SK-N-SH (cell line): Measurements from ENCODE around the gene IGF2. TPM values are rescaled to one million over a fixed set of nuclear protein-coding genes. Genes with fewer than 3 reads are reported as not detected.

ENCODE experiments used
- CTCF ChIA-PET: fragments of 300-600, 350-600 bp; formaldehyde crosslinking; extraction: SDS; loops from one replicate; lab custom pipeline; 2021; lab: Yijun Ruan, JAX
- POLR2A ChIA-PET: fragments of 350-600 bp; sonication (Branson Sonifier 250); formaldehyde crosslinking; extraction: SDS; loops from one replicate; lab custom pipeline; 2020; ENCODE audit warnings: antibody characterized with exemption, inconsistent platforms; lab: Yijun Ruan, JAX
- DNase-seq: peaks from one replicate; pipeline ENCODE4 v3.0.0; 2012
- H2AFZ ChIP-seq: fragments of 200-600 bp; sonication (generic); 2 replicates; pipeline ENCODE4 v1.8.1; 2016; ENCODE audit warnings: antibody characterized with exemption, mild to moderate bottlenecking, low read depth
- H3F3A ChIP-seq: fragments of 200-600 bp; sonication (generic); replicated peaks from 2 replicates; pipeline ENCODE3; 2016; ENCODE audit warnings: antibody characterized with exemption, mild to moderate bottlenecking; ENCODE audit not compliant: insufficient read depth
- H3K27ac ChIP-seq, 2 experiments: fragments of 200-500 bp in 1 of 2; fragments of 200-600 bp in 1 of 2; sonication (Bioruptor generic) in 1 of 2; sonication (generic), shearing (Covaris generic) in 1 of 2; 2 replicates each; pipeline versions ENCODE4 v1.5.1 to v1.6.1; 2014 to 2016; ENCODE audit warnings: low read depth in 2 of 2, inconsistent platforms in 1 of 2, low read length in 1 of 2, mild to moderate bottlenecking in 1 of 2, mixed read lengths in 1 of 2
- H3K27me3 ChIP-seq: fragments of 200-600 bp; sonication (generic), shearing (Covaris generic); 2 replicates; pipeline ENCODE4 v1.6.1; 2016; ENCODE audit warnings: mixed run types; ENCODE audit not compliant: insufficient read depth
- H3K36me3 ChIP-seq, 2 experiments: fragments of 200-500 bp in 1 of 2; fragments of 200-600 bp in 1 of 2; sonication (Bioruptor generic) in 1 of 2; sonication (generic) in 1 of 2; replicated peaks in 1 of 2; 2 replicates each; pipeline versions ENCODE3 to v1.5.1; 2014 to 2016; ENCODE audit warnings: low read length in 1 of 2, mild to moderate bottlenecking in 1 of 2; ENCODE audit not compliant: insufficient read depth in 2 of 2, control insufficient read depth in 1 of 2
- H3K4me1 ChIP-seq, 2 experiments: fragments of 200-500 bp in 1 of 2; fragments of 200-600 bp in 1 of 2; sonication (Bioruptor generic) in 1 of 2; sonication (generic), shearing (Covaris generic) in 1 of 2; 2 replicates each; pipeline versions ENCODE4 v1.5.1 to v1.6.1; 2014 to 2016; ENCODE audit warnings: low read depth in 1 of 2, low read length in 1 of 2, mixed run types in 1 of 2; ENCODE audit not compliant: insufficient read depth in 2 of 2, control insufficient read depth in 1 of 2
- H3K4me2 ChIP-seq: fragments of 200-600 bp; sonication (generic), shearing (Covaris generic); 2 replicates; pipeline ENCODE4 v1.6.1; 2017; ENCODE audit warnings: mixed run types
- H3K4me3 ChIP-seq, 2 experiments: fragments of 200-500 bp in 1 of 2; fragments of 200-600 bp in 1 of 2; sonication (Bioruptor generic) in 1 of 2; sonication (generic), shearing (Covaris generic) in 1 of 2; 2 replicates each; pipeline versions ENCODE4 v1.5.1 to v1.8.1; 2014 to 2016; ENCODE audit warnings: low read depth in 2 of 2, inconsistent platforms in 1 of 2, low read length in 1 of 2, mild to moderate bottlenecking in 1 of 2, mixed read lengths in 1 of 2, moderate library complexity in 1 of 2
- H3K79me2 ChIP-seq: fragments of 200-600 bp; sonication (generic); 2 replicates; pipeline ENCODE4 v1.8.1; 2017; ENCODE audit warnings: mild to moderate bottlenecking; ENCODE audit not compliant: insufficient read depth
- H3K9ac ChIP-seq: fragments of 200-600 bp; sonication (generic); 2 replicates; pipeline ENCODE4 v1.6.1; 2017; ENCODE audit warnings: mixed run types
- H3K9me2 ChIP-seq: fragments of 200-600 bp; sonication (generic); 2 replicates; pipeline ENCODE4 v1.6.1; 2017; ENCODE audit warnings: mixed run types
- H3K9me3 ChIP-seq: fragments of 200-600 bp; sonication (generic); 2 replicates; pipeline ENCODE4 v1.6.1; 2017; ENCODE audit warnings: mixed run types, mild to moderate bottlenecking, moderate library complexity
- H4K20me1 ChIP-seq: fragments of 200-600 bp; sonication (generic); 2 replicates; pipeline ENCODE4 v1.6.1; 2017; ENCODE audit warnings: mild to moderate bottlenecking, mixed run types; ENCODE audit not compliant: insufficient read depth
- ELF1 ChIP-seq: IDR thresholded peaks from 2 replicates; pipeline ENCODE4 v1.4.0; 2012
- EZH2phosphoT487 ChIP-seq: fragments of 200-600 bp; sonication (generic); IDR thresholded peaks from 2 replicates; pipeline ENCODE4 v1.6.1; 2017; ENCODE audit warnings: low read depth, mixed run types, mild to moderate bottlenecking, antibody characterized with exemption, moderate library complexity, borderline replicate concordance
- FOSL2 ChIP-seq: IDR thresholded peaks from 2 replicates; pipeline ENCODE4 v1.4.0; 2012; ENCODE audit warnings: low read depth, mild to moderate bottlenecking, moderate library complexity, borderline replicate concordance
- MAX ChIP-seq: IDR thresholded peaks from 2 replicates; pipeline ENCODE4 v1.4.0; 2012; ENCODE audit warnings: low read depth
- MEF2A ChIP-seq: IDR thresholded peaks from 2 replicates; pipeline ENCODE4 v1.4.0; 2012; ENCODE audit warnings: low read depth, borderline replicate concordance
- MXI1 ChIP-seq: IDR thresholded peaks from 2 replicates; pipeline ENCODE4 v1.6.1; 2012; ENCODE audit warnings: mild to moderate bottlenecking, low read depth, low read length, improper control_type of control experiment
- NFIC ChIP-seq: IDR thresholded peaks from 2 replicates; pipeline ENCODE4 v1.4.0; 2012; ENCODE audit warnings: borderline replicate concordance
- REST ChIP-seq: IDR thresholded peaks from 2 replicates; pipeline ENCODE4 v1.6.1; 2012; ENCODE audit warnings: mild to moderate bottlenecking, low read depth, low read length, moderate library complexity
- SMC3 ChIP-seq: IDR thresholded peaks from 2 replicates; pipeline ENCODE4 v1.6.1; 2012; ENCODE audit warnings: low read depth, low read length, improper control_type of control experiment
- TAF1 ChIP-seq: IDR thresholded peaks from 2 replicates; pipeline ENCODE4 v1.6.1; 2012; ENCODE audit warnings: low read depth, mild to moderate bottlenecking, low read length, moderate library complexity, borderline replicate concordance
- WGBS: methylation state at CpG from one replicate; pipeline ENCODE4 v1.1.6; 2017; ENCODE audit warnings: low lambda C conversion rate; 5-methylcytosine and 5-hydroxymethylcytosine counted together
- polyA plus RNA-seq, 3 experiments: library from polyadenylated mRNA; depleted of rRNA; stranded (reverse); fragments of >200 nt; gene quantifications; 2 replicates each; pipeline ENCODE4 v1.2.3, GENCODE V29; 2012

Gene IGF2
- polyA plus RNA-seq, 1 of the 3 experiments (the other 2 are of a cell fraction) = 0.05 TPM

- no peaks in the 10 kb centered on the region for H3K79me2 ChIP-seq
- no peak for DNase-seq
- WGBS = 68% methylated on average over 5 of the region's 11 CpGs
- ChIA-PET CTCF (interaction anchor here (0.7 to 1.6 kb wide), 3 partner anchors 31 to 487 kb away, joined by 3 to 6 read pairs (median 3); no protein-coding TSS in a partner anchor), POLR2A (interaction anchor here (0.6 kb wide), 1 partner anchor 233 kb away, joined by 3 read pairs; no protein-coding TSS in a partner anchor)
- no peaks in the 10 kb centered on the region for H4K20me1 ChIP-seq
- no peak overlapping the region for H3K4me2 ChIP-seq
- no peaks in the 10 kb centered on the region for H3K27me3 ChIP-seq
- no peaks in the 10 kb centered on the region for H3K9me3 ChIP-seq
- no peaks in the 10 kb centered on the region for H3K9me2 ChIP-seq
- no peak overlapping the region for H3K27ac ChIP-seq
- H3K4me1 ChIP-seq = peaks cover 0 to 18% of the 10 kb centered on the region in 2 experiments; a peak in 1 of 4 replicates
- no peaks in the 10 kb centered on the region for H3K36me3 ChIP-seq
- TF ChIP-seq SMC3 = no peak
- no peak for TF ChIP-seq TAF1
- TF ChIP-seq MAX = no peak
- no peak for TF ChIP-seq ELF1
- TF ChIP-seq NFIC = no peak
- no peak for TF ChIP-seq MEF2A
- no peak for TF ChIP-seq MXI1
- no peak for TF ChIP-seq REST
- no peak overlapping the region for H2AFZ ChIP-seq
- H3K4me3 ChIP-seq = no peak overlapping the region
- H3K9ac ChIP-seq = no peak overlapping the region
- H3F3A ChIP-seq = no peaks in the 10 kb centered on the region
These were observed 41.7 kb upstream of the IGF2 start for GRCh38 chr11:2180789-2181370.

GRCh38 chr11:2180347-2180746 lies 41.2 kb upstream of the IGF2 start:
- H3K79me2 ChIP-seq = no peaks in the 10 kb centered on the region
- H3K4me3 ChIP-seq = no peak overlapping the region
- no peaks in the 10 kb centered on the region for H4K20me1 ChIP-seq
- peaks cover 0 to 18% of the 10 kb centered on the region in 2 experiments; a peak in 1 of 4 replicates for H3K4me1 ChIP-seq
- DNase-seq = no peak
- no peak for TF ChIP-seq MAX
- TF ChIP-seq EZH2phosphoT487 = no peak
- TF ChIP-seq FOSL2 = no peak
- no peak overlapping the region for H3K4me2 ChIP-seq
- H3K9me2 ChIP-seq = no peaks in the 10 kb centered on the region
- no peaks in the 10 kb centered on the region for H3F3A ChIP-seq
- ChIA-PET CTCF (interaction anchor here (0.7 to 1.6 kb wide), 2 partner anchors 30 to 240 kb away, joined by 3 to 6 read pairs; no protein-coding TSS in a partner anchor), POLR2A (interaction anchor here (0.6 kb wide), 1 partner anchor 232 kb away, joined by 3 read pairs; no protein-coding TSS in a partner anchor)
- no peaks in the 10 kb centered on the region for H3K9me3 ChIP-seq
- H3K9ac ChIP-seq = no peak overlapping the region
- WGBS = 73% methylated on average over 9 of the region's 15 CpGs
- H3K27ac ChIP-seq = no peak overlapping the region
- H3K36me3 ChIP-seq = no peaks in the 10 kb centered on the region
- H2AFZ ChIP-seq = no peak overlapping the region
- no peaks in the 10 kb centered on the region for H3K27me3 ChIP-seq
